ENCODE results near the gene DGKB. TPM values are rescaled to one million over a fixed set of nuclear protein-coding genes. Genes with fewer than 3 reads are reported as not detected.

The DGKB gene
- total RNA-seq, 1 experiment from 2014 or later, result 1.9 TPM

DNA sequence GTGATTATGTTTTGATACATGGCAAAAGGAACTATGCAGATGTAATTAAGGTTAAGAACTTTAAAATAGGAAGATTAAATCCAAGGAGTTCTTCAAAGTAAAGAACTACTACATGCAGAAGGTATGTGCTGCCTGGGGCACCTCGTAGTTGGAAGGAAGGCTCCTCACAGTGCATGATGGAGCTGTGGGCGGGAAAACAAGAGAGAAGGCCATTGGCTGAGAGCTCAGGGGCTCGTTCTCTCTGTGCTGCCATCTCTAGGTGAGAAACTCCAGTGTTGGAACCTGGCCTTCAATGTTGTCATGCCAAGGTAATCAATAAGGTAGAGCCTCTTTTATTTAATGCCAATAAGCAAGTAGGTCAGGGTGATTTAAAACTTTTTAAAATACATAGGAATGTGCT is 521.7 kb downstream of the DGKB start (continued):
- TF ChIP-seq, protein P1, sequence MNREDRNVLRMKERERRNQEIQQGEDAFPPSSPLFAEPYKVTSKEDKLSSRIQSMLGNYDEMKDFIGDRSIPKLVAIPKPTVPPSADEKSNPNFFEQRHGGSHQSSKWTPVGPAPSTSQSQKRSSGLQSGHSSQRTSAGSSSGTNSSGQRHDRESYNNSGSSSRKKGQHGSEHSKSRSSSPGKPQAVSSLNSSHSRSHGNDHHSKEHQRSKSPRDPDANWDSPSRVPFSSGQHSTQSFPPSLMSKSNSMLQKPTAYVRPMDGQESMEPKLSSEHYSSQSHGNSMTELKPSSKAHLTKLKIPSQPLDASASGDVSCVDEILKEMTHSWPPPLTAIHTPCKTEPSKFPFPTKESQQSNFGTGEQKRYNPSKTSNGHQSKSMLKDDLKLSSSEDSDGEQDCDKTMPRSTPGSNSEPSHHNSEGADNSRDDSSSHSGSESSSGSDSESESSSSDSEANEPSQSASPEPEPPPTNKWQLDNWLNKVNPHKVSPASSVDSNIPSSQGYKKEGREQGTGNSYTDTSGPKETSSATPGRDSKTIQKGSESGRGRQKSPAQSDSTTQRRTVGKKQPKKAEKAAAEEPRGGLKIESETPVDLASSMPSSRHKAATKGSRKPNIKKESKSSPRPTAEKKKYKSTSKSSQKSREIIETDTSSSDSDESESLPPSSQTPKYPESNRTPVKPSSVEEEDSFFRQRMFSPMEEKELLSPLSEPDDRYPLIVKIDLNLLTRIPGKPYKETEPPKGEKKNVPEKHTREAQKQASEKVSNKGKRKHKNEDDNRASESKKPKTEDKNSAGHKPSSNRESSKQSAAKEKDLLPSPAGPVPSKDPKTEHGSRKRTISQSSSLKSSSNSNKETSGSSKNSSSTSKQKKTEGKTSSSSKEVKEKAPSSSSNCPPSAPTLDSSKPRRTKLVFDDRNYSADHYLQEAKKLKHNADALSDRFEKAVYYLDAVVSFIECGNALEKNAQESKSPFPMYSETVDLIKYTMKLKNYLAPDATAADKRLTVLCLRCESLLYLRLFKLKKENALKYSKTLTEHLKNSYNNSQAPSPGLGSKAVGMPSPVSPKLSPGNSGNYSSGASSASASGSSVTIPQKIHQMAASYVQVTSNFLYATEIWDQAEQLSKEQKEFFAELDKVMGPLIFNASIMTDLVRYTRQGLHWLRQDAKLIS (CRISPR knock-in tag; IDR thresholded peaks at IDR 0.05; ENCODE audit: borderline replicate concordance), result no peak
- no peak for TF ChIP-seq NFATC4 (CRISPR knock-in tag; IDR thresholded peaks at IDR 0.05)
- TF ChIP-seq ESRRA (CRISPR knock-in tag; IDR thresholded peaks at IDR 0.05; ENCODE audit: borderline replicate concordance), result no peak
- TF ChIP-seq ZNF423 (CRISPR knock-in tag; IDR thresholded peaks at IDR 0.05), result no peak
- TF ChIP-seq, protein P2, sequence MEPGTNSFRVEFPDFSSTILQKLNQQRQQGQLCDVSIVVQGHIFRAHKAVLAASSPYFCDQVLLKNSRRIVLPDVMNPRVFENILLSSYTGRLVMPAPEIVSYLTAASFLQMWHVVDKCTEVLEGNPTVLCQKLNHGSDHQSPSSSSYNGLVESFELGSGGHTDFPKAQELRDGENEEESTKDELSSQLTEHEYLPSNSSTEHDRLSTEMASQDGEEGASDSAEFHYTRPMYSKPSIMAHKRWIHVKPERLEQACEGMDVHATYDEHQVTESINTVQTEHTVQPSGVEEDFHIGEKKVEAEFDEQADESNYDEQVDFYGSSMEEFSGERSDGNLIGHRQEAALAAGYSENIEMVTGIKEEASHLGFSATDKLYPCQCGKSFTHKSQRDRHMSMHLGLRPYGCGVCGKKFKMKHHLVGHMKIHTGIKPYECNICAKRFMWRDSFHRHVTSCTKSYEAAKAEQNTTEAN (CRISPR knock-in tag; IDR thresholded peaks at IDR 0.05), result no peak
- no peak for TF ChIP-seq AR (CRISPR knock-in tag; IDR thresholded peaks at IDR 0.05)
- no peak for TF ChIP-seq HMGA2 (CRISPR knock-in tag; IDR thresholded peaks at IDR 0.05)

DNA sequence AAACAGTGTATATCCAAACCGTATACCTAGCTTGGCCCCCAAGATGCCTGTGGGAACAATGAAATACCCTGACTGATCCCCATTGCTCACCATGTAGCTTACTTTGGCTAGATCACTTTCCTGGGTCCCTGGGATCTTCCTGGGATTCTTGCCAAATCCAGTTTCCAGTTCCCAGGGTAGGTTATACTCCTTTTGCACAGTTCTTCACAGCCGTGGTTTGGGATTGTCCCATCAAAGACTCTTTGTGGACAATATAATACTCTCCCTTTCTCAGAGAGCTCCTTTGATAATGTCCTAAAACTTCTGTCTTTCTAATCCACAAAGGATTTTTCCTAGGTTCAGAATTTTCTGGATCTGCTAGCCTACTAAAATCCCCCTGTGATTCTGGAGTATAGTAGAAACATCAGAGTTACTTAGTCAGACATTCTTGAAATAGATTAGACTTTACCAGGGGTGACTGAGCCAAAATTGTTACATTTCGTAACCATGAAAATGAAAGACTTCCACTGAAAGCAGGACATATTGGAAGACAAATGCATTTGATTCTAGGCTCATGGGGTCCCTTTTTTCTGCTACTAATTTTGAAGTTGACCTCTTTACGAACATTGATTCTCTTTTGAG is 524.8 kb downstream of the DGKB start:
- H3K4me1 Mint-ChIP-seq, result peaks cover 48% of the 10 kb centered on the region
- H3K36me3 Mint-ChIP-seq, result no peaks in the 10 kb centered on the region
- no peaks in the 10 kb centered on the region for H3K27me3 Mint-ChIP-seq (ENCODE audit: low read depth)
- H3K9me3 Mint-ChIP-seq, result peaks cover 4% of the 10 kb centered on the region; the same call in 1 of the 2 replicates
- DNase-seq (ENCODE audit: low spot score) (no peak), ATAC-seq (no peak)
- ChIA-PET POLR2A (no interaction called here), CTCF (no interaction called here)
- no peak for TF ChIP-seq GTF2I (CRISPR knock-in tag; conservative IDR thresholded peaks at IDR 0.05)
- TF ChIP-seq CTCF (IDR thresholded peaks at IDR 0.05), result no peak
- TF ChIP-seq SOX15 (CRISPR knock-in tag; IDR thresholded peaks at IDR 0.05), result no peak
- no peak for TF ChIP-seq ZNF671 (CRISPR knock-in tag; IDR thresholded peaks at IDR 0.05)
- no peak for TF ChIP-seq ZNF532 (CRISPR knock-in tag; IDR thresholded peaks at IDR 0.05; ENCODE audit: borderline replicate concordance)
- TF ChIP-seq TEAD4 (CRISPR knock-in tag; IDR thresholded peaks at IDR 0.05), result no peak
- no peak for TF ChIP-seq GRHL2 (CRISPR knock-in tag; IDR thresholded peaks at IDR 0.05; ENCODE audit: insufficient replicate concordance, severe bottlenecking)
- no peak overlapping the region for H3K27ac Mint-ChIP-seq
- H3K4me3 Mint-ChIP-seq, result no peak overlapping the region
